GM19238 (cell line): ENCODE measurements around the gene KCNAB1.

Experiments used
- DNase-seq: peaks from one replicate; pipeline ENCODE4 v3.0.0; 2011; ENCODE audit warnings: low spot score; ENCODE audit not compliant: insufficient read length

KCNAB1 gene

DNA sequence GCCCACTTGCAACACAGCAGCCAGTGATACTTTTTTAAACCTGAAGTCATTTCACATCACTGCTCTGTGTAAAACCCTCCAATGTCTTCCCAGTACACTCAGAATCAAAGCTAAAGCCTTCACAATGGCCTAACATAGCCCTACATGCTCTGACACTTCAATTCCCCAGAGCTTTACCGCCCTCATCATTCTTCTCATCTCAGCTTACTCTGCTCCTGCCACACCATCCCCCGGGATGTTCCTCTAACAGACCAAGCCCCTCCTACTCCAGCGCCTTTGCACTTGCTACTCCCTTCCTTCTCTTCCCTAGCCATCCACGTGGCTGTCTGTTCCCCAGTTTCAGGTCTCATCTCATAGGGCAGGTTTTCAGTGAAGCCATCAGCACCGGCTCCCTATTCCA, 240.6 kb downstream of the KCNAB1 start:
- DNase-seq: no peak

DNA sequence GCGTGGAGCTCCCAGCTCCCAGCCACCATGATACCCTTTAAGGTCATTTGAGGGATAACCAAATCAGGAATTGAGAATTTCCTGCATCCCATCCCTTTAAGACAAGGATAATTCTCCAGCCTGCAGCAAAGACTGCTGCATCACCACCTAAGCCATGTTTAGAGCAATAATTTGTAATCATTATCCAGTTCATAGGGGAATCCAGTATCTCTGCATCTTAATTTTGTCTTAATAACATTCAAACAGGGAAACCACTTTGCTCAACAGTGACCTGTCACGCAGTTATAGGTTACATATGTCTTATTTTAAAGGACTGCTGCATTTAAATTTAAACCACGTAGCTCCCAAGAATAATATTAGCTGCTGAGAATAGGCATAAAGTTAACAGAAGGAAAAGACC, 246.2 kb downstream of the KCNAB1 start:
- no peak for DNase-seq

DNA sequence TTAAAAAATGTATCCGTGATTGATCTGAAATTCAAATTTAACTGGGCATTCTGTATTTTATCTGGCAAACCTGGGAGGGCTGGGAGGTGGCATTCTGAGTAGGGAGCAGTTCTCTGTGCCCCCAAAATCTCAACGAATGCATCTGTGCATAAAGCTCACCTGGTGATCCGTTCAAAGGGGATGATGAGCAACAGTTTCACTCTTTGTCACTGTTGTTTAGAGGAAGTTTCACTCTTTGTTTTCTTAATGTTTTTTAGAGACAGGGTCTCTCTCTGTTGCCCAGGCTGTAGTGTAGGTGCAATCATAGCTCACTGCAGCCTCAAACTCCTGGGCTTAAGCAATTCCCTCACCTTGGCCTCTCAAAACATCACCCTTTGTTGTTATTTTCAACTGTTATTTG, 247.8 kb downstream of the KCNAB1 start:
- DNase-seq: no peak

GRCh38 chr3:156371701-156372100, 251.3 kb downstream of the KCNAB1 start:
- DNase-seq: no peak

DNA sequence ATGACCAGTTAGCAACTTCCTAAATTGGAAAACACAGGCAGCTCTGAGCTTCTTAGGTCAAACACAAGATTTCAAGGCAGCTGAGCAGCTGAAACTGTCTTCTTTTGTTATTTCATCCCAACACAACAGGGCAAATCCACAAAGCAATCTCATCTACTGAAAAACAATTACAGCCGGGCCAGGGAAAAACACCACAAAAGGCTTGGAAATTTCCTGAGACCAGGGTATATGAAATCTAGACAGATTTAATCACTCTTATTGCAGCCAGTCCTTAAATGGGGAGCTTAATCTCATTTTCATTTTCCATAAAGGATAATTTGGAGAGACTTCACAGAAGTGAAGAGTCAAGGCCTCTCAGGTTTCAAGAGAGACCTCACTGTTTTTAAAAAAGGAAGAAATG, 252.7 kb downstream of the KCNAB1 start:
- no peak for DNase-seq

DNA sequence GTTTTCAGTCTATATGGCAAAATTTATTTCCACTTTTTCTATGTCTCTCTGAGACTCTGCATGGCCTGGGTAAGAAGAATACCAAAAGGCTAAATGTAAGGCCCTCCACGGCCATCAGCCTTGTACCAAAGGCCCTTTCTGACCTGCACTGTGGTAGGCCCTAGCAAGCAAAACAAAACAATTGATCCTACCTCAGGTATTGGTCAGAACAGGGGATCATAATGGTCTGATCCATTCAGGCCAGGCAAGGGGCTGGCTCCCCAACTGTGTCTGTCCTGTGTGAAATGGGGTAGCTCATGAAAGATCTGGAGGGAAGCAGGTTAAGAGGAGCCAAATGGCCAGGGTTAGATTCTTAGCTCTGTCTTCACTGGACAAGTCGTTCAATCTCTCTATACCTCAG, 253.3 kb downstream of the KCNAB1 start:
- no peak for DNase-seq

DNA sequence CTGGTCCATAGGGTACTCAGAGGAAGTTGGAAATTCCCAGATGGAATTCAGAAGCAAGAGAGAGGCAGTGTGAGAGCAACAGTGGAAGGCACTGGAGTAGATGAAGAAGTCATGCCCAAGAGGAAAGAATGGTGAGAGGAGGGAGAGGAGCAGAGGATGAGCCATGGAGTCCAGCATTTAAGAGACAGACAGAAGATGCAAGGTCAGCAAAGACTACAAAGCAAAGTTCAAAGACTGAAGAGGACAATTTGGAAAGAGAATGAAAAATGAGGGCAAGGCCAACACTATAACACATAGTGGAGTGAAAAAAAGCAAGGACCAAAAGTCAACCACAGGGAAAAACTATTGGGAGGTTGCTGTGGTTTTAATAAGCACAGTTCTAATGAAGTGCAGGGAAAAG, 255.8 kb downstream of the KCNAB1 start:
- DNase-seq: no peak

DNA sequence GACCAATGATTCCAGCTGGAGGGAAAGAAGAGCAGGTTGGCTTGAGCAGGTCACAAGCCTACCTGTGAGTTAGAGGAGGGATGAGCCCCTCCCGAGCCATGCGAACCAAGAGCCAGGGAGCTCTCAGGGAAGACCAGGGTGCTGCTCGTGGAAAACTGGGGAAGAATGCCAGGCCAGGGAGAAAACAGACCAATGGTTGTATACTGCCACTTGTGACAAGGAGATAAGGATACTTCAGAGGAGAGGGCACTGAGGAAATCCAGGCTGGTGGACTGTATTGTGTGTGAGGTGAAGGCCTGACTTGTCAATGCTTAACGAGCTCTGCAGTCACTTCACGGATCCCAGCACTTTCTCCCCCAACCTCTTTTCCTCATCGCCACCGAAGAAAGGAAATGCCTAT, 256.9 kb downstream of the KCNAB1 start:
- DNase-seq: no peak

DNA sequence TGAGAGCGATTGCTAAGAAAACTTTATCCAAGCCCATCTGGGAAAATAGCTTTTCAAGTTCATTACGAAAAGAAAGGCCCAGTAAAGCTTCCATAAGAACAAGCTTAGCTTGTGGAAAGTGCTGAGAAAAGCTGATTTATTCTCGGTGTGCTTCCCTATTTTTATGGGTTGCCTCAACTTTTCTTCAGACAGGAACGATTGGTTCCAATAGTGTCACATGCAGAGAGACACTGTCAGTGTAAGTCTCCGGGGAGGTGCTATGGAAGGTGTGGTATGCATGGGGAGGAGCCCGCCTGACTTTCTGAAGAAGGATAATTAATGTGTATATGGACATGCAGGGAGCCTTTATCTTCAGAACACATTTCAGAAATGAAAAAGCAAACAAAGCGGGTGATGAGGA, 257.3 kb downstream of the KCNAB1 start:
- DNase-seq: no peak

DNA sequence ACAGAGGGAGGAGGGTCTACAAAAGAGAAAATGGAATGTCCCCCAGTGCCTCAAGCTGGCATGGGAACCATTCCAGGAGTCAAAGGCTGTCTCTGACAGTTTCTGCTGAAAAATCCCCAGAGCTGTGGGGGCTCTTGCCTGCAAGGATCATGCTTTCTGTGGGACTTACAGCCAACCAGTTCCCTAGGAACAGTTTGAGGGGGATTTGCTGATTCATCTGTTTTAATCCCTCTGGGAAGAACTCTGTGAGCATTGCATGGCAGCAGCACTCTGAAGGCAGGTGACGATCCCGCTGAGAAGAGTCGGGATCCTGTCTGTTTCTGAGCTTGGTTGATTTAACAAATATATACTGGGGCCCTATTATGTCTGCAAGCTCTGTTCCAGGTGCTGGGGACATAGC, 258.5 kb downstream of the KCNAB1 start:
- no peak for DNase-seq

- no peak for DNase-seq
Observed at GRCh38 chr3:156379327-156379726, 258.9 kb downstream of the KCNAB1 start.

GRCh38 chr3:156381253-156381652, 260.9 kb downstream of the KCNAB1 start:
- DNase-seq: no peak

GRCh38 chr3:156382458-156383346, 262.3 kb downstream of the KCNAB1 start:
- DNase-seq: peak; percentile 17

DNA sequence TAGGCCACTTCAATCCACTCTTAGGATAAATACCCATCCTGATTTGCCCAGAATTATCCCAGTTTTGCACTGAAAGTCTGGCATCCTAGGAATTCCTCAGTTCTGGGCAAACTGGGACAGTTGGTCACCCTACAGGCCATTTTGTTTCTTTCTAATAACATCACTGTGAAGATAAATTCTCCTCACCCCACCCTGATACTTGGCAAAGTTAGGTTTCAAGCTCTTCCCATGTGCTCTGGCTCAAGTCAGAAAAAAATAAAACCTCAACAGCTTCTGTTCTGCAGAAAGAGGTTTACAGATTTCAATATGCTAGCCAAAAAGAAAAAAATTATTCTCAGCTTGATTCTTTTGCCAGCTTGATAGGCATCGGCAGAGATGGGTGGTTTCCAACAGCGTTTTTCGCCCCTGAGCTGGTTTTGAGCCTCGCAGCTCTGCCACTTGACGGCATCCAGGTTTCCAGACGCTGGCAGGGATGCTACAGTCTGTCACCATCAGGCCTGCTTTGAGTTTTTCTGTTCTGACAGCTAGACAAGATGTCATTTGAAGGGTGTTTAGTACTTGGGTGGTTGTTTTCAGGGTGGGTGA, 263.2 kb downstream of the KCNAB1 start:
- no peak for DNase-seq

- no peak for DNase-seq
Observed at GRCh38 chr3:156388497-156389448, 268.4 kb downstream of the KCNAB1 start.

DNA sequence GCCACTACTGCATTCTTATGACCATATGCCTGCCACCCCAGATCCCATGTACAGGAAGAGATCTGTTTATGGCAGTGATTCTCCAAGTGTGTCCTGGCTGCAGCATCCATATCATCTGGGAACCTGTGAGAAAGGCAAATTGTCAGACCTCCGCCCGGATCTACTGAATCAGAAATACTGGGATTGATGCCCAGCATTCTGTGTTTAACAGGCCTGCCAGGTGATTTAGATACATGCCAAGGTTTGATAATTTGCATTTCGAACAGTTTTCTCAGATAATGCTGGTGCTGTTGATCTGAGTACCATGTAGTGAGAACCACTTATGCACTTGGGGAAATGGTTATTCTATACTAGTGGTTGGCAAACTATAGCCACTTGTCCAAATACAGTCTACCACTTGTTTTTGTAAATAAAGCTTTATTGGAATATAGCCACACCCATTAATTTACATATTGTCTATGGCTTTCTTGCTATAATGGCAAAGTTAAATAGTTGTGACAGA, 269.1 kb downstream of the KCNAB1 start:
- DNase-seq: no peak

DNA sequence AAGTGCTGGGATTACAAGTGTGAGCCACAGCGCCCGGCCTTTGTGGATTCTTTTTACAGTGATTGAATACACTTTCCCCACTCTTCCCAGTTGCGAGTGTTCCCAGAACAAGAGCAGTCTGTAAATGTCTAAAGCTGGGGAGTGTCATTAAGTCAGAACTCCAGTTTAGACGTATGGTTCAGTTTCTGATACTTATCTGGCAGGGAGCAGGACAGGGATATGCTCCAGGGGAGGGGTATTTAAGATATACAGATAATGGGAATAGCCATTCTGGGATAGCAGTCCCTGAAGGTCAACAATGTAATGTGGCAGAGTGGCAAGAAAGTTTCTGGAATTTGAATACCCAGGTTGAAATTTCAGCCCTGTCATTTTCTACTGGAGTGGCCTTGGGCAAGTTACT, 270.5 kb downstream of the KCNAB1 start:
- DNase-seq: no peak

- DNase-seq: no peak
Observed at GRCh38 chr3:156395961-156396710, 275.8 kb downstream of the KCNAB1 start.

DNA sequence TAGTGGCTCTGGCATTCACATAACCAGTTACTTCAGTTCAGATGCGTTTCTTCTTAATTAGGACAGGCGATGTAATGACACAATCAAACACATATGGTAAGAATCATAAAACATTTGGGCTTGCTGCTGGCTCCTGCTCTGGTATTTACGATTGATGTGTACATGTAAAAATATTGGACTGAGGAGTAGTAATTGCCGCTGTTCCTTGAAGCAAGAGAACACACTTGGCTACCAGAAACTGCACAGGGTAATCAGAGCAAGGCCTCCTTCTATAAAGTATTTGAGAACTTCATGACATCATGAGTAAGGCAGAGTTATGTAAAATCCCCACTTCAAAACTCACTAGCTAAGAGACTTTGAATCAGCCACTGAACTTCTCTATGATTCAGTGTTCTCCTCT, 276.5 kb downstream of the KCNAB1 start:
- DNase-seq: no peak

- no peak for DNase-seq
Observed at GRCh38 chr3:156397534-156397933, 277.2 kb downstream of the KCNAB1 start.

- no peak for DNase-seq
Observed at GRCh38 chr3:156400062-156400461, 279.7 kb downstream of the KCNAB1 start.
